C4-2B (cell line): ENCODE data around the gene NXPH2.

Source experiments
- CTCF ChIP-seq: fragments of 450-650 bp; conservative IDR thresholded peaks from 2 replicates; pipeline ENCODE4 v1.5.1; 2017; ENCODE audit warnings: mild to moderate bottlenecking
- ZFX ChIP-seq: fragments of 450-650 bp; IDR thresholded peaks from 2 replicates; pipeline ENCODE4 v1.6.1; 2017

GRCh38 chr2:138760676-138761075 lies 19.5 kb downstream of the NXPH2 start:
- no peak for TF ChIP-seq CTCF
- no peak for TF ChIP-seq ZFX
